HG02981 (cell line): Measurements from ENCODE around the gene DPP6.
A peak's percentile ranks its signal among the peaks of the same experiment; 100 is the strongest.

Experiments used
- ATAC-seq: cut with Tn5 transposase; IDR thresholded peaks from one replicate; pipeline ENCODE4 v1.9.1; 2021; ENCODE audit warnings: mild to moderate bottlenecking, moderate library complexity; ENCODE audit not compliant: unreplicated experiment

The DPP6 gene

DNA sequence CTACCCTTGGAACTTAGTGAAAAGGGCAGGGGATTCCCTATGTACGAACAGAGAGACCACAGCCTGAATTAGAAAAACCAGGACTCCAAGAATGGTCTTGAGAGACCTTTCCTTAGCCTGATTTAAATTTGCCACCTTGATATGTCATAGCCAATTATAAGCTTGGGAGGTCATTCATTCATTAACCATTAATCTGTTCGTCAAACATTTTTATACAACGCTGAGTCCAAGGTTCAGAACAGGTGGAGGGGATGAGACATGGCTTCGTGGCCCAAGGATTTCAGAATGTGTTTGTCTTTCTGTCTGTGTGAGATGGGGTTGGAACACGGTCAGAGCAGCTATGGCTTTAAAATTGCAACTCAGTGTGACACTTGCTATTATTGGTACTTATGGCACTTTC, 792.8 kb downstream of the DPP6 start:
- no peak for ATAC-seq

DNA sequence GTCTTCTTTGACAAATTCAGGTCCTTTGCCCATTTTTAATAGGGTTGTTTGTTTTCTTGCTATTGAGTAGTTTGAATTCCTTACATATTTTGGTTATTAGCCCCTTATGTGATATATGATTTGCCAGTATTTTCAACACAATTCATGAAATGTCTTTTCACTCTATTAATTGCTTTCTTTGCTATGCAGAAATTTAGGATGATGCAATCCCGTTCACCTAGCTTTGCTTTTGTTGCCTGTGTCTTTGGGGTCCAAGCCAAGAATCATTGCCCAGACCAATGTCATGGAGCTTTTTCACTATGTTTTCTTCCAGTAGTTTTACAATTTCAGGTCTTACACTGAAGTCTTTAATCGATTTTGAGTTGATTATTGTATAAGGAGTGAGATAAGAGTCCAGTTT, 796.3 kb downstream of the DPP6 start:
- no peak for ATAC-seq

DNA sequence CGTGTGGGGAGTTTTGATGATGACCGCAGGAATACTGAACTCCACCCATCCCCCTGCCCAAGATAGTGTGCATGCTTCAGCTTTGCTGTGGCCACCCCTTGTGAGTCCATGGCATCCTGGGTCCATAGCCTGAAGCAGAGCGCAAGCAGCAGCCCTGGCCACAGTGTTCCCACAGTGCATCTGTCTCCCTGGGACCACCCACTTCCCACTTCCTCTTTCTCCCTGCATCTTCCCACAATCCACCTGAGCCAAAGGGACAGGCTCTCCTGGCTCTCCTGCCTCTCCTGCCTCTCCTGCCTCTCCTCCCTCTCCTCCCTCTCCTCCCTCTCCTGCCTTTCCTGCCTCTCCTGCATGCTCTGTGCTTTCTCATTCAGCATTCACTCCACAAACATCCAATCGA, 800.0 kb downstream of the DPP6 start:
- no peak for ATAC-seq

DNA sequence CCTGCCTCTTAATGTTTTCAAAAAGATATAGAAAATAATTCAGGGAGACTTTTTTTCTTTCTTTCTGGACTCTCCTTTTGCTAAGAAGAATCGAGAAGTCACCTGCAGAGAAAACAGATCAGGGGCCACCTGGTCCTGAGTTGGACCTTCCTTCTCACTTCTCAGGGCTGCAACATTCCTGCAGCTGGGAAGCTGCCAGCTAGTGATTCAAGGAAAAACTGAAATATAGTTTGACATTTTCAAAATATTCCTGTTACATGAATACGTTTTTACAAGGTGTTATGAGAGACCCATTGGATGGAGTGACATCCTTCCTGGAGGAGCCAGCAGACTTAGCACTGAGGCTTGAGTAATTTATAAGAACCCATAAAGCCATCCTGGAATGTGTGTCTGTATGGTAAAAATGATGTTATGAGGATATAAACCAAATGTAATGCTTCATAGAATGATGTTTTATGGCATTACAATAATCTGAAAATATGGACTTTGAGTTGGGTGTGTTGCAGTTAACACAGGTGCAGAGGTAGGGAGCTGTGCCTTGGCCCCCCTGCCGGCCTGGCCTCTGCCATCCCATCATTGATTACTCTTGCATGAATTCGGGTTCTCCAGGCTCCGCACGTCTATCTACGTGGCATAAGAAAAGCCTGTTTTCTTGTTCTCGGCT, 801.0 kb downstream of the DPP6 start:
- ATAC-seq: no peak

DNA sequence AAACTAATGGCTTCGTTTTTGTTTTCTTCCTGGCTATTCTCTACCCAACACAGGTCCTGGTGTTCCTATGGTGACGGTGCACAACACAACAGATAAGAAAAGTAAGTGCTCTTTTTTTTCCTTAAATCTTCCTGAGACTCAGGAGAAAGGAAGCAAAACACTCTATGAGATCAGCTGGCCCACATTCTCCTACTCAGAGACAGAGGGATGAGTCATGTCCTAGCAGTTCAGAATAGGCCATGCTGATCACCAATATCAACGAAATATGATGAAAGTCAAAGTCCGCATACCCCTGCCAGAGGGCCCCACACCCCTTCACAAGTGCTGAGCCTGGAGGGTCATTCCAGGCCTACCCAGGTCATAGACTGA, 801.5 kb downstream of the DPP6 start:
- no peak for ATAC-seq

DNA sequence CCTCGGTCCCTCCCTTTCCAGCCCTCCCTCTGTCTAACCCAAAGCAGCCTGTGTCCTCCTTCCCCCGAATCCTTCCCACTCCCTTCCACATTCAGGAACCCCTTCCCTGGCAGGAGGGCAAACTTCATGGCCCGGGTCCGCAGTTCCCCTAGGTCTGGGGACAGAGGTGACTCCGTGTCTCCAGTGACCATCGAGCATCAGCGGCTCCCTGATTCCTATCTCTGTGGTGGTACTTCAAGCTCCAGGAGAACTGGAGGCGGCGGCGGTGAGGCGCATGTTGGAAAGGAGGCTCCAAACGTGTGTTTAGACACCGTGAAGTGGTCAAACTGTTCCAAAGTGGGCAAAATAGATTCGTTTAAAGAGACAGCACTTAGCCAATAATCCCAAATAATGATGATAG, 802.6 kb downstream of the DPP6 start:
- ATAC-seq: no peak

DNA sequence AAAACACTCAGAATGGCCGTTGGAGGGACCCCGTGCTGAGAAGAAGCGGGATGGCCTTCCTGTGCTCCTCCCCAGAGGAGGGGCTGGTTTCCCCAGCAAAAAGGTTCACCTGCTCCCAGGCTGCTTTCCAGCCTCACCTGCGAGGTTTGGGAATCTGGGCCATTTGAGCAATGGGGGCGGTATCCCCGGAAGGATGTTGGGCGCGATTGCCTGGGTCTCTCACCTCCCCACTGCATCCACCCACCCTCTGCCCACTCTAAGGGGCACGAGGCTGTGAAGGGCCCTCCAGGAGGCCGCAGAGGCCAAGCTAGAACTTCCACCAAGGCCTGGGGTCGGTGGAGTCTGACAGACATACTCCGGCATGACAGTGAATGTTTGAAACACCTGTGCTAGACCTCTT, 803.2 kb downstream of the DPP6 start:
- no peak for ATAC-seq

DNA sequence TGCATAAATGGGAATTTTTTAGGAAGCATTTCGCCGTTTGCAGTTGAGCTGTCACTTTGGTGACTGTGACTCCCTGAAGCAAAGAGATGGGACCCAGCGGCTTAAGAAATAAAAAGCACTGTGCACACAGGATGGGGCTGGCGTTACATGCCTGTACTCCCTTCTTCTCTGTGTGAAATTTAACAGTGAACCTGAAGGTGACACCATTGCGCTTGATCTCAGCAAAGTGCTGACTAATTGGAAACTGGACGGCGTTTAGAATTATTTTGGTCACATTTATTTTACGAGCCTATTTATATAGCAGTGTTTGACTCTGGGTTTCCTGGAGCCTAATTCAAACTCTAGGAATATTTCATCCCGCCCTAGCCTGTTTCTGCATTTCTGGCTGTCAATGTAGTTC, 804.5 kb downstream of the DPP6 start:
- ATAC-seq: no peak

DNA sequence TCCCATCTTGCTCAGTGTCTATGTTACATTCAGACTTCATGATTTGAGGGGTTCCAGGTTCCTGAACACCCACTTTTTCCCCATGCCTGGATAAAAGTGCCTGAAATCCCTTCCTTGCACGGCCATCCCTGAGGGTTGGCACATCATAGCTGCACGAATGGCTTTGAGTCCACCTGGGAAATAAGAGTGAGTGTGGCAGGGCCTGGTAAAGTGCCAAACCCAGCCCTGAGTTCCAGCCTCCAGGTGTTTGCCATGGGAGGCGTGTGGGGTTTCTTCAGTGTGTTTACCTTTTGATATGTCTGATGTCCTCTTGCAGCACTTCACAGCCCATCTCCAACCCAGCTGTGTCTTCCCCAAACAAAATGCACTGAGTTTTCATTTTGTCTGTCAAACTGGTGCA, 805.0 kb downstream of the DPP6 start:
- ATAC-seq: no peak

DNA sequence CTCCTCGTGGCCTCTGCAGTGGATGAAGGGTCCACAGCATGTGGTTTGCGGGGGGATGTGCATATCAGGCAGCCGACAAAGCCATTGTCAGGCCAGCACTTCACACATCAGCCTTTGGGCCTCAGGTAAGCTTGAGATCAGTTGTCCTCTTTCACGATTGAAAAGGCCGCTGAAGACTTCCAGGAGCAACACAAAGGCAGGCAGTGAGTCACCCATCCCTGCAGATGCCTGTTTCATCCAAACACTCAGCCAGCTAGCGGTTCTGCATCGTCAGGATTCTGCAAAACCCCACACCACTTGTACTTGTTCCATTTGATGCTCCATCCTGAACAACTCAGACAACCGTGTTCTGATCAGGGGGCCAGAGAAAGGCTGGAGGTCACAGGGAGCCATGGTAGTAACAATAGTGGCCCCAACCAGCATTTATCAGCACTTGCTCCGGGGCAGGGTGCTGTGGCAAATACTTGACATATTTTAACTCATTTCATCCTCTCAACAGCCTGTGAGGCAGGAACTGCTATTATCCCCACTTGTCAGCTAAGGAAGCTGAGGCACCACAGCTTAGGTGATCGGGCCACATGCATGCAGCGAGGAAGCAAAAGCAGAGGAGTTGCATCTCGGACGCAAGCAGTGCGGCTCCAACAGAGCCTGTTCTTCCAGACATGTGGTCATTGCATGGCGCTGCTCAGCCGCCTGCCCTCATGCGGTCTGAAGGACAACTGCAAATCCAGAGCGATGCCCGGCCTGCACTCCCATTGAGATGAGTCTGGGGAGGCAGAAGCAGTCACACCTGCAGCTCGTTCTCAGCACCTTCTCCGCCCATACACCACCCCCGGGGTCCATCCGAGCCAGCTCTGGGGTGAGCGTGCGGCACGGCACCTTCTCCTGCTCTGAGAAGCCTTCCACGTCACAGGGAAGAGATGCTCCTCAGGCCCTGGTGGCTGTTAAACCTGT, 805.8 kb downstream of the DPP6 start:
- no peak for ATAC-seq

DNA sequence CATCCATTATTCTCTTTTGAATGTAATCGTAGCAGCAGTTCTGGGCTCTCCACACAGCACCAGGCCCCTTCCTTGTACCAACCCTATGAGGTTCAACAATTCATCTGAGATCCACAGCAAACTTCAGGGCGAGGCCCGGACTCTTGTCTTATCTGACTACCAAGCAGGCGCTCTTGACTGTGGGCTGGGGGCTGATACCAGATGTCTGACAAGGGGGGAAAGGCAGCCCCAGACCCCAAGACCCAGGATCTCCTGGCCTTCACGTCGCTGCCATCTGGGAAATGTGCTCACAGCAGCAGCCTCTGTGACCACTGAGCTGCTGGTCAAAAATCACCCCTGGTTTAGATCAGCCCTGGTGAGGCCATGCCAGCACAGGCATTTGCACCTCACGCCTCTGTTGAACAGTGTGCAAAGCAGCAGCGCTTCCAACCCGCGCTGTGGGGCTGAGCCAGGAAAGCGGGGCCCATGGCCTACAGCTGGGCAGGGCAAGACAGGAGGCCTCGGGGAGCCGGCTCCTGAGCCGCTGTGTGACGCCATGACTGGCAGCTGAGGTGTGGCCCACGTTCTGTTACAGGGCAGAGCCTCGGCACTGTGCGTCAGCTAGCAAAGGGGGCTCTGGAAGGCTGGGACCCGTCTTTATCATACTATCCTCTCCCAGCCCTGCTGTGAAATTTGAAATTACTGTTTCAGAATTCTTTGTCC, 806.8 kb downstream of the DPP6 start:
- no peak for ATAC-seq

DNA sequence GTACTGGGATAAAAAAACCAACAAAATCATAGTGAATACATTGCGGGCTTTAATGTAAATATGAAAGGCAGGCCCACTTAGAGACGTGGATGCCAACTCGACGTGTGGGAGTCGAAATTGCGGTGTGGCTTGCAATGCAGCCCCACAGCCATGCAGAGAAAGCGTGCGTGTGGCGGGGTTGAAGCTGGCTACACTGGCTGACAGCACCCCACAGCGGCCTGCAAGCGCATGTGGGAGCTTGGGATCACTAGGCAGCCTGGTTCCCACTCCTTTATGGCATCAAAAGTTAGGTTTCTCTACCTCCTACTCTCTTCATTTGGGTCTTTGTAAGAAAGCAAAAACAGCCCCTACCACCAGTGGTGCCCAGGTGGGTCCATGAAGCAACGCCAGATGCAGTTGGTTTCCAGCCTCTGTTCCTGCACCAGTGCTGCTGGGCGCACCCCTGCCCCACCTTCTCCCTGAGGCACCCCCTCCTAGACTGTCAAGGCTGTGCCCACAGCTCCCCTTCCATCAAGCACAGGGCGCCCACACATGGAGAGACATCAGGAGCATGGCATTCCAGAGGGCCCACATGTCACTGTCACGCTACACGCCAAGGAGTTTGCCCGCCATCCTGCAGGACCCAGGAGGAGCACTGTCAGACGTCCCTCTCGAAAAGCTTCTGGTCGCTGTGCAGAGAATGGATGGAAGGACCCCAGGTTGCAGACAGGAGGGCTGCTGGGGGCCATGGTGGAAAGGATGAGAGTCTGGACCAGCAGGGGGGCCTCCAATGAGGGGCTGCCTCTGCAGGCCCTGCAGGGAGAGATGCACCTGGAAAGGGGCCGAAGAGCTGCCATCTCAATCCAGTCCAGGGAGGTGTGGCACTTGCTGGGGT, 807.8 kb downstream of the DPP6 start:
- ATAC-seq: no peak

DNA sequence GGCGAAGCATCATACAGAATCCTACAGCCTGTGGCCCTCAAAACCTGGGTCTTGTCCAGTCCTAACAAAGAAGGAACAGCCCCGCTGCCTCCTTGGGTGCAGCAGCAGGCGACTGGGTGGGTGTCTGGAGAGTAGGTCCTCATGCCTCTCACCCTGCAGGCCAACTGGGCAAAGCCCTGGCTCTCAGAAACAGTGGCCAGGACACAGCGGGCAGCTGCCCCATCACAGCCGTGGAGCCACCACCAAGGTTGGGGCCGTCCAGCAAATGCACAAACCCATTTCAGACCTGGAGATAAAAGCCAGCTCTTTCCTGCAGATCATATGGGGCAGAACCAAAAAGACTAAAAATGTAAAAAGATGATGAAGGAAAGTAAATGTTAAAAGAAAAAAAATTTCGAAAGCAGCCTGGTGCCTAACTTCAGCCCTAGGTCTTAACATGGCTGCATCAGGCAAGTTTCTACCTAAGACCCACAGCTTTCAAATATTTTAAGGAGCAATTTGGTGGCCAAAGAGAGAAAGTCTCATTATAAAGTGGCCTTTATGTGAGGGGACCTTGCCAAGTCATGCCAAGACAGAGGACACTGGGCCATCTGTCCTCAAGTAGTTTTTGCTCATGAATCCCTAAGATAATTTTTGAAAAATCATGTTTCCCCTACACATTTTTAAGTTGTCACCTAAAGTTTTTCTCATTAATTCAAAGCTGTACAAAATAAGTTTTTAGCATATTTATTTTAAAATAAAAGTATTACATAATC, 808.6 kb downstream of the DPP6 start:
- no peak for ATAC-seq

DNA sequence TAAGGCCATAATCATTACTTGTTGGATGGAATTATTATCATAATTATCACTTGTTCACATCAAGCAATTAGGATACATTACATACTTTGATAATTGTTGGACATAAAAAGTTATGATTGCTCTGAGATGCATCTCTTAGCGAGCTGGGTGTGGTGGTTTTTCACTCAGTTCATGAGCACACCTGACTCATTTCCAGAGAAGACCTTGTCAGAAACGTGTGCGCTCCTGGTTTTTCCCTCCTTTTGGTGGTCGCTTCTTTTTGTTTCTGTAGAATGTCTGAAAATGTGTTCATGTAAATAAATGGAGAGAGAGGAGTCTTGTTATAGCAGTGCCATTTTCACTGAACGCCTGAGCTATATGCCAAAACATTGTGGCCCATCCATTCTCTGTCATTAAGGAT, 809.4 kb downstream of the DPP6 start:
- ATAC-seq: no peak

DNA sequence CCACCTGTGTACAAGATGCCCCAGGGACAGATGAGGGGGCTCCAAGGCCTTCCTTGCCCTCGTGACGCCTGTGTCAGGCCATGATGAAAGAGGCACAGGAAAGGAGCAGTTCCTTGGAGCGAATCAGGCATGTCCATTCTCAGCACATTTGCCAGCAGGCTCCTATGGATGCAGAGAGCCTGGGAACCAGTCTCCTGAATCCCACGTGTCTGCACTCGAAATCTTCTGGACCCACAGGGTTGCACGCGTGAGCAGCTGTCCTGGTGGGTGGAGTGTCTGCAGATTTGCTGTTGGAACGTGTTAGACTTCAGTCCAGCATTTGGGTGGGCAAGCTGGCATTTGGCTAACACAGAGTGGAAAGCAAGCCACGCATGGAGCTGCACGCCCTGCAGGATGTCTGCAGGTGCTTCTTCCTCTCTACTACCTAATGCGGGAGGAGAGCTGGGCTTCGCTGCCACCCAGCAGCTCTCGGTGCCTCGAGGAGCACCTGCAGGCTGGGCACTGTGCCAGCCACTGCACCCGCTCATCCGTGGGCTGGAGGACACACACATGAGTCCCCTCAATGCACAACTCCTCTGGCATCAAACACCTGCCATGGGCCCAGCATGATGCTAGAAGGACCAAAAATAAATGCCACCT, 810.1 kb downstream of the DPP6 start:
- no peak for ATAC-seq

DNA sequence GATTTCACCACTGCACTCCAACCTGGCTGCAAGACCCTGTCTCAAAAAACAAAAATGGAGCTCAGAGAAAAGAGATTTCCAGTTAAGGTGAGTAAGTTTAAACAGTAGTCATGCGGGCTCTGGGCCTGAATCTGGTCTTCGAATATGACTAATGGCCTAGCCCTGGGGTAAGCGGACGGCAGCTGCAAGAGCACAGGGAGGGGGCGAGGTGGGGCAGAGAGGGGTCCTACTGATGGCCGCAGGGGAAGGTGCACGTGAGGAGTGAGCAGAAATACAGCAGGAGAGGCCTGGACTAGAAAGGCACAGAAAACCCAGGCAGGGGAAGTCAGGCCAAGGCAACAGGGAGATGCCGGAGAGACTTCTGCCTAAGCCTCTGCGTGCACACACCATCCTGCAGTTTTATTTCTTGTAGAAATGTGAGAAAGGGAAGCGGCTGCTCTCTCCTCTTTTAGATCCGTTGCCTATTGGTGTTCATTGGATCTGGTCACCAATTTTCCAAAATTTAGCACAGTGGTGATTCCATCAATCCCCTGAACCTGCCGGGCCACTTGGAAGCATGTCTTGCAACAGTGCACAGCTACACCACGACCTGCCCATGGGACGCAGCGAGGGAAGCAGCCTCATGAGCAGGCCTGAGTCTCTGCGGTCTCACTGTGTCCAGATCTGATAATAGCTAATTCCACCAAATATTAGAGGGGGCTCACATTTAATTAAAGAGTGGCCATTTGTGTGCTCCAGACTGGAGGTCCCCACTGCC, 811.7 kb downstream of the DPP6 start:
- ATAC-seq: no peak

DNA sequence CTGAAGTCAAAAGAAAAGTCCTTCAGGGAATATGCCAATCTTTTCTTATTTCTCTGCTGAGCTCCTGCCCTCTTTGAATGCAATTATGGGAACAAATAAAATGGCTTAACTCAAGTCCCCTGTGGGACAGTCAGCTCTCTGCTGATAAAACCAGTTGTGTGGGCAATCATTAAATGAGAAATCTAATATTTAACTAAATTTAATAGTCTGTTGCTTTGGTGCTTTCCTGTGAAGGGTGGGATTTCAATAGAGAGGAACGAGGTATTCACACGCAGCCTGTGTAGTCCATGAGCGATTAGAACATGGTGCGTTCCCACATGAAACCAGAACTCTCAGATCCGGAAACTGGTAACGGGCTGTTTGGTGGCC, 812.3 kb downstream of the DPP6 start:
- ATAC-seq: peak; percentile 41

DNA sequence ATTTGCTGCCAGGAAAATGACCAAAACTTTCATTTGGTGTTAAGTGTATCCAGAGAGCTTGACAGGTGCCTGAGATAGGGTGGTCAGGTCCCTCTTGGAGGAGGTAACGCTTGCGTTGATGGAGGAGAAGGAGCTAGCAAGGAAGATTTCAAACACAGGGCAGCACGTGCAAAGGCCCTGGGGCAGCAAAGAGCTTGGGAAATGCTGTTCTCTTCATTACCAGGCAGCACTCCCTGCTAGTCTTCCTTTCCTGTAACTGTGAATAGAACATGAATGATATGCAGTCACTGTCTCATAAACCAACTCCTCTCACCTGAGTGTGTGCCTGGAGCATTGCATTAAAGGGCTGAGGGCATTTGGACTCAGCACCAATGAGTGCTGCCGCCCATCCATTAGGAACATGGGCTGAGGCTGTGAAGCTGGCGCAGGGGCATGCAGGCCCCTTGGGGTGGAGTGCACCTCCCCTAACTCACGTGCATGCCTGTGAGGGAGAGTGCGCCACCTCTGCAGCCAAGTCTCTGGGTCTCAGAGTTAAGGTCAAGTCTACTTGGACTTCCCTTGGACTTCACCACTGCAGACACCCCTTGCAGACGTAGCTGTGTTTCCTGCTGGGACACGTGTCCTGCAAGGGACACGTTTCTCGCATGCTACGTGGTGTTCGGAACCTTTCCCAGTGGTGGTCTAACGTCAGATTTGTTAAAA, 813.9 kb downstream of the DPP6 start:
- no peak for ATAC-seq
